IPS-18a (cell line): ENCODE measurements around the gene TNFRSF11A.

Experiments used
- H3K27ac ChIP-seq: one replicate; pipeline ENCODE4 v1.5.1; 2013; ENCODE audit warnings: low read length
- H3K27me3 ChIP-seq: one replicate; pipeline ENCODE4 v1.6.1; 2013; ENCODE audit warnings: mild to moderate bottlenecking, low read length; ENCODE audit not compliant: control insufficient read depth, insufficient read depth
- H3K36me3 ChIP-seq: one replicate; pipeline ENCODE4 v1.6.1; 2013; ENCODE audit warnings: low read depth, low read length; ENCODE audit not compliant: control insufficient read depth
- H3K4me1 ChIP-seq: one replicate; pipeline ENCODE4 v1.6.1; 2013; ENCODE audit warnings: low read depth, low read length; ENCODE audit not compliant: control insufficient read depth
- H3K4me3 ChIP-seq: one replicate; pipeline ENCODE4 v1.5.1; 2013; ENCODE audit warnings: low read length
- H3K9ac ChIP-seq: one replicate; pipeline ENCODE4 v1.6.1; 2013; ENCODE audit warnings: mild to moderate bottlenecking, low read length, moderate library complexity
- H3K9me3 ChIP-seq: one replicate; pipeline ENCODE4 v1.6.1; 2013; ENCODE audit warnings: low read depth, low read length; ENCODE audit not compliant: control insufficient read depth

The TNFRSF11A gene

GRCh38 chr18:62326646-62327348 is 1.7 kb downstream of the TNFRSF11A start:
- Histone ChIP-seq H3K9me3 (no peaks in the 10 kb centered on the region), H3K9ac (no peak overlapping the region), H3K4me1 (peaks cover 50% of the 10 kb centered on the region), H3K4me3 (peak overlapping the region; percentile 74), H3K27ac (no peak overlapping the region), H3K27me3 (peaks cover 45% of the 10 kb centered on the region), H3K36me3 (no peaks in the 10 kb centered on the region)

DNA sequence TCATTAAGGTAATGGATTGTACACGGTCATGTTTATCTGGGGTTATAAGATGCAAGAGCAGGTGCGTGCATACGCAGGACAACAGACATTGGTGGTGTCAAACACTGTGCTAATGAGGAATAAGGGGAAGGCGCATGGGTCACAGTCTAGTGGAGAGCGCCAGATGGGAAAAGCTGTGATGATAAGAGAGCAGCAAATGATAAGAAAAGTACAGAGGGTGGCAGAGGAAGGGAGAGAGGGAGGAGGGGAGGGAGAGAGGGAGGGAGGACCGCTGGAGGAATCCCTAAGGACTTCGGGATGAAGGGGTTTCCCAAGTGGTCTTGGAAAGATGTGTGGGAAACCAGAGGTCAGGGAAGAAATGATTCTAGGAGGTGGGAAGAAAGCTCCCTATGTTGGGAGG is 2.9 kb downstream of the TNFRSF11A start:
- H3K4me1 ChIP-seq, result peaks cover 39% of the 10 kb centered on the region
- peaks cover 39% of the 10 kb centered on the region for H3K27me3 ChIP-seq

DNA sequence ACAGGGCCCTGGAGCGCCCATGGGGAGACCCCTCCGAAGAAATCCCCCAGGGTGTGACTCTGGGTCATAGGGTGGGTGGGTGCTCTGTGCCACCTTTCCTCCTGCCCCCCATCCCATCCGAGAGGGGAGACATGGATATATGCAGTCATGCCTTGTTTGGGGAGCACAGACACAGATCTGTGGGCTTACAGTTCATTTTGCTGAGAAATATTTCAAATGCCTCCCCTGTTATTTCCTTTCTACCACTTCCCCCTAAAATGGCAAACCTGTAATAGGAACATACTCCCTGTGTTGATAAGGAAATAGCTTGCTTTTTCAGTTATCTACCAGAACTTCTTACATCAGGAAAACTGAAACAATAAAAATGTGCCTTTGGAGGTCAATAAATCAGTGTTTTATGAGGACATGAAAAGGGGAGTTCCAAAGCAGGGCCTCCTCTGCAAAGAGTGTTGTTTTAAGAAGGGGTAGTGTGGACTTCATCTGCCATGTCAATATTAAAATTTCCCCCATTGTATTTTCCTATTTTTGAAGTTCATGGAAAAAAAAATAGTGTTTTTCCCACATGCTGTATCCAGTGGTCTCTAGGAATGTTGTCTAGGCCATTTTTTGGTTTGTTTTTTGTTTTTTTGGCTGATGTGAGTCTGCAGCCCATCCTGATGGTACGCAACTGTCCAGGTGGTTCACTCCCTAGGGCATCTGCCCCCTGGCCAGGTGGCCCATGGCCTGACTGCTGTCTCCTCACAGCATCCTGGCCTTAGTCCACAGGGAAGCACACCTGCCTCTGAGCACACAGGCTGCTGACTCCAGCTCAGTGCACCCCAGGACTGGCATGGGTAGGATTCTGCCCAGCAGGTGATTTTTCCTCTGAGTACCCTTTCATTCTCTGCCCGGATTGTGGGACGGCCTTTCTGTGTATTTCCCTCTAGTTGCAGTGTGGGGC is 3.7 kb downstream of the TNFRSF11A start:
- Histone ChIP-seq H3K4me3 (no peak overlapping the region), H3K27ac (no peak overlapping the region), H3K9ac (no peak overlapping the region), H3K9me3 (no peaks in the 10 kb centered on the region), H3K4me1 (peaks cover 32% of the 10 kb centered on the region), H3K36me3 (no peaks in the 10 kb centered on the region), H3K27me3 (peaks cover 37% of the 10 kb centered on the region)

More for the DNA sequence above, 2.9 kb downstream of the TNFRSF11A start:
- Histone ChIP-seq H3K9ac (no peak overlapping the region), H3K9me3 (no peaks in the 10 kb centered on the region), H3K4me3 (no peak overlapping the region), H3K27ac (no peak overlapping the region), H3K36me3 (no peaks in the 10 kb centered on the region)

DNA sequence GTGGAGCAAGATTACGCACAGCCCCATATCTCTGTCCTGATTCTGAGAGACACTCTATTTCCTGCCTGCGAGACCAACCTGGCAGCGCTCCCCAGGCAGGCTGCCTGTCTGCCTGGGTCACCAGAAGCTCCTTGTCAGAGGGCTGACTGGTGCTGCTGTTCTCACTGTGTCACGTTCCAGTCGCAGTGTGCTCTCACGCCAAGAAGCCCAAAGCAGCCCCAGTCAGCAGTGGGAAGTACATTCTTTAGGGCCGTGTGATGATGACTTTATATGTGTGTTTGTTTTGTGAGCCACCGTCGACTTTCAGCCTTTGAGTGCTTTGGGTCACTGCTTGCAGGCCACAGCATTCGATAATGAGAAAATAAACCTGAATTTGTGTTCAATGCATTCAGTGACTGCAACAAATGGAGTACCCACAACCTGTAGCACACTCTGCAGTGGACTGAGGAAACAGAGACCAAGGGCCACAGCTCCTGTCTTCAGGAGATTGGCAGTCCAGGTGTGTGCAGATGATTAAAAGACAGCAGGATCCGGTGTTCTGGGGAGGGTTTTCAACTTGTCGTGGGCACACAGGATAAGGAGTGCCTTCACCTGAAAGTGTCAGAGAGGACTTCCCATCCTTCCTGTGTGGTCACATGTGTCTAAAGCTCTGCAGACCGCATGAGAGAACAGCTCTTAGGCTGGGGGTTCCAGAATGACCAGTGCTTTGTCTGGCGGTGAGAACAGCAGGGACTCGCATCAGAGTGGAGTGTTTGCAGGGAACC is 4.8 kb downstream of the TNFRSF11A start:
- Histone ChIP-seq H3K4me1 (peaks cover 25% of the 10 kb centered on the region), H3K27ac (no peak overlapping the region), H3K27me3 (peaks cover 27% of the 10 kb centered on the region), H3K9me3 (no peaks in the 10 kb centered on the region), H3K4me3 (no peak overlapping the region), H3K36me3 (no peaks in the 10 kb centered on the region), H3K9ac (no peak overlapping the region)

DNA sequence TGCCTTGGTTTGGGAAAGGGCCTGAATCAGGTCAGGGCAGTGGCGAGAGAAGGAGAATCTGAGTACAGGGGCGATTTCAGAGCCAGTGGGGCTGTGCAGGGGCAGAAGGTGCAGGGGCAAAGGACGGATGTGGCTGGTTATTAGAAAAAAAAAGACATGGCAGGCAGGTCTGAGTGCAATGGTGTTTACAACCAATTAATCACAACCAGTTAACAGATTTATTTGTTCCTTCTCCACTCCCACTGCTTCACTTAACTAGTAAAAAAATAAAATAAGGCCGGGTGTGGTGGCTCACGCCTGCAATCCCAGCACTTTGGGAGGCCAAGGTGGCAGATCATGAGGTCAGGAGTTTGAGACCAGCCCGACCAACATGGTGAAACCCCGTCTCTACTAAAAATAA is 5.5 kb downstream of the TNFRSF11A start:
- no peaks in the 10 kb centered on the region for H3K9me3 ChIP-seq
- no peak overlapping the region for H3K27ac ChIP-seq
- no peak overlapping the region for H3K9ac ChIP-seq
- H3K4me3 ChIP-seq, result no peak overlapping the region
- H3K36me3 ChIP-seq, result no peaks in the 10 kb centered on the region
- H3K27me3 ChIP-seq, result peaks cover 24% of the 10 kb centered on the region
- peaks cover 25% of the 10 kb centered on the region for H3K4me1 ChIP-seq

GRCh38 chr18:62331581-62332356 is 6.7 kb downstream of the TNFRSF11A start:
- peaks cover 22% of the 10 kb centered on the region for H3K4me1 ChIP-seq
- no peak overlapping the region for H3K27ac ChIP-seq
- H3K9me3 ChIP-seq, result no peaks in the 10 kb centered on the region
- peaks cover 13% of the 10 kb centered on the region for H3K27me3 ChIP-seq
- no peaks in the 10 kb centered on the region for H3K36me3 ChIP-seq
- no peak overlapping the region for H3K4me3 ChIP-seq
- H3K9ac ChIP-seq, result no peak overlapping the region

DNA sequence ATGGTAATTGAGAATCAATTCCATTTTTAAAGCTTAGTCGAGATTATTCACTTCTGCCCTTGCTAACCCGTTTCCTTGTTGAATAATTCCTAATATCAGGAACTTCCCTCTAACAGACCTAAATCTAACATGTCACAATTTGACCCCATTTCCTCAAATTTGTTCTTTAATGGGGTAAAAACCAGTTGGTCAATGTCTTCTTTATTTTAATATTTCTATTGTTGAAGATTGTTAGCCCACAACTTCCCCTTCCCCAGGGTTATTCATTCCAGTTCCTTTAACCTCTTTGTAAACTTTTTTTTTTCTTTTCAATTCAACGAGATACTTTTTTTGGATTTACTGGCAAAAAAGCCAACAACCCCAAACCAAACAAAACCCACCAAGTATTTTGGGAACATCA is 7.3 kb downstream of the TNFRSF11A start:
- H3K9ac ChIP-seq, result no peak overlapping the region
- peaks cover 6% of the 10 kb centered on the region for H3K27me3 ChIP-seq
- H3K4me1 ChIP-seq, result peaks cover 22% of the 10 kb centered on the region
- H3K4me3 ChIP-seq, result no peak overlapping the region
- H3K27ac ChIP-seq, result no peak overlapping the region
- H3K9me3 ChIP-seq, result no peaks in the 10 kb centered on the region
- no peaks in the 10 kb centered on the region for H3K36me3 ChIP-seq

GRCh38 chr18:62332964-62333695 is 8.0 kb downstream of the TNFRSF11A start:
- Histone ChIP-seq H3K9ac (no peak overlapping the region), H3K9me3 (no peaks in the 10 kb centered on the region), H3K4me1 (peaks cover 29% of the 10 kb centered on the region), H3K27me3 (no peaks in the 10 kb centered on the region), H3K36me3 (no peaks in the 10 kb centered on the region), H3K4me3 (no peak overlapping the region), H3K27ac (no peak overlapping the region)

GRCh38 chr18:62334120-62334519 is 9.0 kb downstream of the TNFRSF11A start:
- Histone ChIP-seq H3K27ac (no peak overlapping the region), H3K4me1 (peaks cover 35% of the 10 kb centered on the region), H3K4me3 (no peak overlapping the region), H3K9ac (no peak overlapping the region), H3K9me3 (no peaks in the 10 kb centered on the region), H3K27me3 (no peaks in the 10 kb centered on the region), H3K36me3 (no peaks in the 10 kb centered on the region)

DNA sequence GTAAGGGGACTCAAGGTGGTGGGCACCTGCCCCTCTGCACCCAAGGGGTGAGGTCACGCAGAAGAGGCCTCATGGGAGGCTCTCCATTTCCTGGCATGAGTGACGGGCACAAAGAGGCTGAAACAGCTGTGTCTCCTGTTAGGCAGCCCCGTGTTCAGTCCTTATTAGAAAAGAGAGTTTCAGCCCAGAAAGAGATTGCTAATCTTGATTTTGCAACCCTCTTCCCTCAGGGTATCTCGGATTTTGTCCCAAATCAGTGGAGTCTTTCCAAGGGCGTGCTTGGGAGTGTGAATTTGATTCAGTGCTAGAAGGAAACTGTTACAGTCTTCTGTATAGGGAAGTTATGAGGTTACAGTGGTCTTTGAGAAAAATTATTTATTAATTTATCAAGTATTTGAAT is 10.4 kb downstream of the TNFRSF11A start:
- no peak overlapping the region for H3K27ac ChIP-seq
- no peak overlapping the region for H3K9ac ChIP-seq
- H3K36me3 ChIP-seq, result no peaks in the 10 kb centered on the region
- no peaks in the 10 kb centered on the region for H3K9me3 ChIP-seq
- H3K4me3 ChIP-seq, result no peak overlapping the region
- no peaks in the 10 kb centered on the region for H3K27me3 ChIP-seq
- H3K4me1 ChIP-seq, result peaks cover 25% of the 10 kb centered on the region
